GM21717 (cell line): ENCODE data around the gene CD248.
"Not testable (repeated sequence)": the region's sequence is repeated elsewhere in the genome, so short reads cannot be mapped to it uniquely, and the experiment has no call there.

Experiments used
- ATAC-seq: cut with Tn5 transposase; IDR thresholded peaks from one replicate; pipeline ENCODE4 v1.9.1; 2021; ENCODE audit warnings: mild to moderate bottlenecking, moderate library complexity; ENCODE audit not compliant: unreplicated experiment

Gene CD248

DNA sequence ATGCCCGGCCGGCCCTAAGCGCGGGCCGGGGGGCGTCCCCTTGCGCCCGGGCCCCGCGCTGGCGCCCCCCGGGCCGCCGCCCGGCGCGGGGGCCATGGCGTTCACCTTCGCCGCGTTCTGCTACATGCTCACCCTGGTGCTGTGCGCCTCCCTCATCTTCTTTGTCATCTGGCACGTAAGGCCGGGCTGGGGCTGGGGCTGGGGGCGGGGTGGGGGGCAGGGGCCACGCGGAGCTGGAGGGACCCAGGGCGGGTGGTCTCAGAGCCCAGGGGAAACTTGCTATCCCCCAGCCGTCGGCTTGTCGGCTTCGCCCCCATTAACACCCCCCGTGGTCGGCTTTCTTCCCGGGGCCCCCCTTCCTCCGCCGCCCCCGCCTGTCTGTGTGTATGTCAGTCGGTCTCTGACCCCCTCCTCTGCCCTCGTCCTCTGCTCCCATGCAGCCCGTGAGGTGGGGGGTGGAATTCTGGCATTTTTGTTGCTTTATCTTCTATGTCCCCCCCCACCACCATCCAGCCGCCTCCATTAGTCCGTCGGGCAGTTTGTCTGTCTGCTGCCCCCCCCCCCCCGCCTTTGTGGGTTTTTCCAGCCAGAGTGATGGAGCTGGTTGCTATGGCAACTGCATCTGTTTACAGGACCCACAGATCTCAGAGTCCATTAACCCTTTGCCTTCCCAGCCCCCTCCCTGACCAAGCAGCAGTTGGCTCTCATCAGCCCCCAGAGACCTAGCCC lies 38.3 kb downstream of the CD248 start:
- no peak for ATAC-seq

- no peak for ATAC-seq
Observed at GRCh38 chr11:66277471-66278362, 39.1 kb downstream of the CD248 start, which contains the start of gene CNIH2. Gene CNIH2, plus strand, starts transcription at chr11:66278175. Its CDS starts 282 bp downstream, at chr11:66278457.

DNA sequence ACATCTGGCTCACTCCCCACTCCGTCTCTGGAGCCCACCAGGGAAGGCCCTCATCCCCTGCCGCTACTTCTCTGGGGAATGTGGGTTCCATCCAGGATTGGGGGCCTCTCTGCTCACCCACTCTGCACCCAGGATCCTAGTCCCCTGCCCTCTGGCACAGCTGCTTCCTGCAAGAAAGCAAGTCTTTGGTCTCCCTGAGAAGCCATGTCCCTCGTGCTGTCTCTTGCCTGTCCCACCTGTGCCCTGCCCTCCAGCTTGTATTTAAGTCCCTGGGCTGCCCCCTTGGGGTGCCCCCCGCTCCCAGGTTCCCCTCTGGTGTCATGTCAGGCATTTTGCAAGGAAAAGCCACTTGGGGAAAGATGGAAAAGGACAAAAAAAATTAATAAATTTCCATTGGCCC lies 39.8 kb downstream of the CD248 start:
- not testable (repeated sequence) for ATAC-seq

DNA sequence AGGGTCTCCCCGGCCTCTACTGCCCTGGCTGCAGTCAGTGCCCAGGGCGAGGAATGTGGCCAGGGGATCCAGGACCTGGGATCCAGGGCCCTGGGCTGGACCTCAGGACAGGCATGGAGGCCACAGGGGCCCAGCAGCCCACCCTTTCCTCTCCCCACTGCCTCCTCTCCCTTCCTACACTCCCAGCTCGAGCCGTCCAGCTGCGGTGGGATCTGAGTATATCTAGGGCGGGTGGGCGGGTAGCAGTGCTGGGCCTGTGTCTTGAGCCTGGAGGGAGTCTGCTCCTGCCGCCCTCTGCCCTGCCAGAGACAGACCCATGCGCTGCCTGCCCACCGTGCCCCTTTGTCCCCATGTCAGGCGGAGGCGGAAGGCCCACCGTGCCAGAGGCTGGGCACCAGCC lies 40.2 kb downstream of the CD248 start:
- ATAC-seq, result not testable (repeated sequence)

- no peak for ATAC-seq
Observed at GRCh38 chr11:66275984-66276612, 40.7 kb downstream of the CD248 start.

- no peak for ATAC-seq
Observed at GRCh38 chr11:66275396-66275795, 41.4 kb downstream of the CD248 start.

- no peak for ATAC-seq
Observed at GRCh38 chr11:66274219-66274618, 42.6 kb downstream of the CD248 start.

GRCh38 chr11:66272596-66272995 lies 44.2 kb downstream of the CD248 start:
- no peak for ATAC-seq

GRCh38 chr11:66271816-66272215 lies 45.0 kb downstream of the CD248 start:
- no peak for ATAC-seq

GRCh38 chr11:66268952-66269905 lies 47.6 kb downstream of the CD248 start:
- ATAC-seq, result no peak

DNA sequence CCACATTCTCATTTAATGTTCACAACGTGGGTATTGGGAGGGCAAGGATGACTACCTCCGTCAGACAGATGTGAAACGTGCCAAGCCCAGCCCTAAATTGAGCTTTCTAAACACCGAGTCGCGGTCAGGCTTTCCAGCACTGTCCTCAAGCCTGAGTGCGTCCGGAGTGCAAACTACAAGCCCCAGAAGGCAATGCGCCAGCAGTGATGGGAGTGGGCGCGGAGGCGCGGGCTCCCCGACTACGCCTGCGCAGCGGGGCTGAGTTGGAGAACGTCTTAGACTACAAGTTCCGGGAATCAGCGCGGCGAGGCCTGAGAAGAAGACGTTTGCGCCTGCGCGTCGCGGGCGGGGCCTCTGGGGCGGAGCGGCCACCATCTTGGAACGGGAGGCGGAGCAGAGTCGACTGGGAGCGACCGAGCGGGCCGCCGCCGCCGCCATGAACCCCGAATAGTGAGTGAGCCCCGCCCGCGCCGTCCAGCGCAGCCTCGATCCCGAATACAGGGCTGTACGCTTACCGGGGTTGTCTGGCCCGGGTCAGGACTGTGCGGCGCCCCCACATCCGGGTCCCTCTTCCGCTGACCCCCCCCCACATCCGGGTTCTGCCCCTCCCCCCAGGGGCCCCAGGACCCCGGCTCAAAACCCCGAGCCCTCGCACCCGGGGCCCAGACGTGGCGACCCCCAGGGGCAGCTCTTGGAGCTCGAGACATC lies 48.4 kb downstream of the CD248 start, which contains the start of gene RAB1B:
TSS of gene RAB1B (plus strand) at position 396 of the 708 bp plus-strand sequence. CDS start at position 437, 41 bp downstream.
- peak; percentile 57 for ATAC-seq

DNA sequence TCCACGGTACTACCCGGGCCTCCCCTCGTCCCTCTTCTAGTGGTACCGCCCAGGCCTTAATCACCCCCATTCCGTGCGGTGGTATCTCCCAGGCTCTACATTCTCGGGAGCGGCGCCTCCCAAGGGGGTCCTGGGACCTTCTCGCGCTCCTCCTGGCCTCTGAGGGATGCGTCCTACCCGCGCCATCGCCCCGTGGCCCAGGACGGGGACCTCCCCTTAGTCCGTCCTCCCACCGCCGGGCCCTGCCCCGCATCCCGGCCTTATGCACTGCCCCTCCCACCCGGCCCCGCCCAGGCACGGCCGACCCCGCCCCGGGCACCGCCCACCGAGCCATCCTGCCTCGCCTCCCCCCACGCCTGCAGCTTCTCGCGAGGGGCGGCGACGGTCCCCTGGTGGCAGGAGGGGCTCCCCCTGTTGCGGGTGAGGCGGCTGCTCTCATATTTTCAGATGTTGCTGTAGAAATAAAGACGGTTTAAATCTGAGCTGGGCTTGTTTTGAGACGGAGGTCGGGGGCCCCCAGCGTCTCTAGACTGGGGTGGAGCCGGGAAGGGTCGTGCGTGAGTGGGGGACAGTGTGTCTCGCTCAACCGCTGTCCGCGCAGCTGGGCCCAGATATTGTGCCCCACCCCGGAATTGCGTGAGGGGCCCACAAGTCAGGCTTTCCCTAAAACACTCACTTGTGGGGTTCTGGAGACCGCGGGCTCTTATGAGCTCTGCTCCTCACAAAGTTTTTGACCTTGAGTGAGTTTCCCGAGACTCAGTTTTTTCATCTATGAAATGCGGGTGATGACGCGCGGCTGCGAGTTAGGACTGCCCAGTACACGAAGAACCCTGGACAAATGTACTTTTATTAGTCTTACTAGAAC lies 49.2 kb downstream of the CD248 start:
- ATAC-seq, result peak; percentile 32

- ATAC-seq, result no peak
Observed at GRCh38 chr11:66267039-66267378, 49.8 kb downstream of the CD248 start.

DNA sequence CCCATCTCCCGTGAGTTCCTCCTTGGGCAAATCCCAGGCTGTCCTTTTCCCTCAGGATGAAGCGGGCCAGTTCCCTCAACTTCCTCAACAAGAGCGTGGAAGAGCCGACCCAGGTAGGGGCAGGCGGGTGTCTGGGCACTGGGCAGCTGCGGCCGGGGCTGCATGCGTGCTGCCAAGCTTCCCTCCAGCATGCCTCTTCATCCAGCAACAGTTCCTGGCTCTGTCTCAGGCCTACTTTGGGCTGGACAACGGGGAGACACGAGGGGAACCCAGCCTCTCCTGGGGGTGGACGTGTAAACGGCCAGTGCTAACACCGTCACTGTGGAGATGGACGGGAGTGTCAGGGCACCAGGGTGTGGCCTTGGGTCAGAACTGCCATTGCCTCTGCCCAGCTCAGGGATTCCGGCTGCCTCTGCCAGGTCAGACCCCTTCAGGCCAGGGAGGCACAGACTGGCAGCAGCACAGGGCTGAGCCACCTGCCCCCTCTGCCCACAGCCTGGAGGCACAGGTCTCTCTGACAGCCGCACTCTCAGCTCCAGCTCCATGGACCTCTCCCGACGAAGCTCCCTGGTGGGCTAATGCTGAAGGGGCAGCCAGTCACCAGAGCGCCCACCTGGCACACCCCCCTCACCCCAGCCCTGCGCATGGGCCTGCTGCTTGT lies 50.3 kb downstream of the CD248 start:
- ATAC-seq, result no peak

DNA sequence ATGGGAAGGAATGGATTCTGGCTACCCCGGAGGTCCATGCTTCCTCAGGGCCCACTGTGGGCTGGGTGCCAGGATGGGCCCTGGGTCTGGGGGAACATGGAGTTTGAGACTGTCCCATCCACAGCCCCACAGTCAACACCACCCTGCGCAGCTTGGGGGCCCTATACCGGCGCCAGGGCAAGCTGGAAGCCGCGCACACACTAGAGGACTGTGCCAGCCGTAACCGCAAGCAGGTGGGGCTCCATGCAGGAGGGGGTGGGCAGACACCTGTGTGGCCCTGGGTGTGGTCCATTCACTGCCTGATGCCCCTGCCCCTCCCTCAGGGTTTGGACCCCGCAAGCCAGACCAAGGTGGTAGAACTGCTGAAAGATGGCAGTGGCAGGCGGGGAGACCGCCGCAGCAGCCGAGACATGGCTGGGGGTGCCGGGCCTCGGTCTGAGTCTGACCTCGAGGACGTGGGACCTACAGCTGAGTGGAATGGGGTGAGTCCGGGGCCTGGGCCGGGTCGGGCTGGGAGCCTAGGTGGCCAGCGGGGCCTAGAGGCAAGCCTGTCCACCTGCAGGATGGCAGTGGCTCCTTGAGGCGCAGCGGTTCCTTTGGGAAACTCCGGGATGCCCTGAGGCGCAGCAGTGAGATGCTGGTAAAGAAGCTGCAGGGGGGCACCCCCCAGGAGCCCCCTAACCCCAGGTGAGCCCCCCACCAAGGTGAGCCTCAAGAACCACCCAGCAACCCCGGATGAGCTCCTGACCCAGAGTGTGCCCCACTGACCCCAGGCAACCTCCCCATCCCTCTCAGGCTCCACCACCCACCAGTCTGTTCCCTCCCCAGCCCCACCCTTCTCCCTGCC lies 51.1 kb downstream of the CD248 start:
- ATAC-seq, result no peak

- ATAC-seq, result no peak
Observed at GRCh38 chr11:66264914-66265313, 51.9 kb downstream of the CD248 start.
